K562 (cell line): Measurements from ENCODE around the gene CEP350.
A peak's percentile ranks its signal among the peaks of the same experiment; 100 is the strongest.

Experiments used
- ADNP ChIP-seq: fragments of 200-800 bp; sonication (Bioruptor generic); IDR thresholded peaks from 2 replicates; pipeline ENCODE4 v1.6.1; 2016; ENCODE audit warnings: missing genetic modification characterization, missing compliant biosample characterization
- BRCA1 ChIP-seq, 2 experiments: fragments of 450-650 bp in 1 of 2; sonication (generic) in 1 of 2; formaldehyde crosslinking in 1 of 2; IDR thresholded peaks; 2 replicates each; pipeline versions ENCODE4 v1.5.0 to v1.6.1; 2017 to 2020; ENCODE audit warnings: mild to moderate bottlenecking in 1 of 2, missing genetic modification reagents in 1 of 2
- CBX8 ChIP-seq: fragments of 200-600 bp; sonication (generic); IDR thresholded peaks from 2 replicates; pipeline ENCODE4 v1.6.1; 2012; ENCODE audit warnings: borderline replicate concordance, mixed run types, low read depth, mild to moderate bottlenecking, moderate library complexity, mixed read lengths, low read length, control low read depth, inconsistent platforms; ENCODE audit not compliant: poor library complexity, severe bottlenecking; ENCODE audit errors: extremely low read depth
- FOXP1 ChIP-seq: sonication (generic); formaldehyde crosslinking; IDR thresholded peaks from 2 replicates; pipeline ENCODE4 v1.8.0; 2022; ENCODE audit warnings: mild to moderate bottlenecking, missing genetic modification reagents
- MAFK ChIP-seq: IDR thresholded peaks from 2 replicates; pipeline ENCODE4 v1.6.1; 2011; ENCODE audit warnings: low read length, improper control_type of control experiment
- NFE2 ChIP-seq: IDR thresholded peaks from 2 replicates; pipeline ENCODE4 v1.6.1; 2014; ENCODE audit warnings: antibody characterized with exemption, low read depth
- POLR2A ChIP-seq: fragments of 450-650 bp; conservative IDR thresholded peaks from 2 replicates; pipeline ENCODE4 v1.6.1; 2016
- TAF1 ChIP-seq: IDR thresholded peaks from 2 replicates; pipeline ENCODE4 v1.6.1; 2011; ENCODE audit warnings: mild to moderate bottlenecking, low read length, moderate library complexity; ENCODE audit not compliant: insufficient read depth, control insufficient read depth, severe bottlenecking; ENCODE audit errors: extremely low read depth
- ZFP1 ChIP-seq: fragments of 450-650 bp; formaldehyde crosslinking; IDR thresholded peaks from 2 replicates; pipeline ENCODE4 v1.4.0; 2020; ENCODE audit warnings: mild to moderate bottlenecking, mixed read lengths
- ZNF121 ChIP-seq: sonication (generic); formaldehyde crosslinking; conservative IDR thresholded peaks from 2 replicates; pipeline ENCODE4 v1.8.0; 2022; ENCODE audit warnings: missing genetic modification reagents
- ZNF146 ChIP-seq: IDR thresholded peaks from one replicate; pipeline ENCODE4 v1.6.1; 2018; ENCODE audit warnings: missing compliant biosample characterization; ENCODE audit not compliant: unreplicated experiment
- TF ChIP-seq, protein P1 (sequence below), 3 experiments: IDR thresholded peaks in 2 of 3; conservative IDR thresholded peaks in 1 of 3; 2 replicates each; pipeline ENCODE4 v1.5.1; 2011 to 2012; ENCODE audit warnings: low read length in 3 of 3, mild to moderate bottlenecking in 3 of 3, control low read depth in 2 of 3, improper control_type of control experiment in 1 of 3, inconsistent platforms in 1 of 3, low read depth in 1 of 3, mixed read lengths in 1 of 3, moderate library complexity in 1 of 3; ENCODE audit not compliant: insufficient read depth in 2 of 3

DNA sequence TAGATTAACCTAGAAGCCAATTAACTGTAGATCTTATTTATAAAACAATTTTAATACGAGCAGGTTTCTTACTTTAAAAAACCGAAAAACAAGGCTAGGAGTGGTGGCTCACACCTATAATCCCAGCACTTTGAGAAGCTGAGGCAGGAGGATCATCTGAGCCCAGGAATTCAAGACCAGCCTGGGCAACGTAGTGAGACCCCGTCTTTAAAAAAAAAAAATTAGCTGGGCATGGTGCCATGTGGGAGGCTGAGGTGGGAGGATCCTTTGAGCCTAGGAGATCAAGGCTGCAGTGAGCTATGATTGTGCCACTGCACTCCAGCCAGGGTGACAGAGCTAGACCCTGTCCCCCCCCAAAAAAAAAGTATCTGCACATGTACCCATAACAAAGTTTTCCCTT lies 110.8 kb downstream of the CEP350 start:
- peak; percentile 80 for TF ChIP-seq ZNF121 (CRISPR knock-in tag)
- no peak for TF ChIP-seq CBX8
- no peak for TF ChIP-seq FOXP1 (CRISPR knock-in tag)
- no peak for TF ChIP-seq BRCA1 (IDR thresholded peaks at IDR 0.05)
- no peak for TF ChIP-seq BRCA1 (CRISPR knock-in tag; IDR thresholded peaks at IDR 0.05)
- TF ChIP-seq MAFK = no peak
- TF ChIP-seq NFE2 = no peak
- TF ChIP-seq, protein P1, sequence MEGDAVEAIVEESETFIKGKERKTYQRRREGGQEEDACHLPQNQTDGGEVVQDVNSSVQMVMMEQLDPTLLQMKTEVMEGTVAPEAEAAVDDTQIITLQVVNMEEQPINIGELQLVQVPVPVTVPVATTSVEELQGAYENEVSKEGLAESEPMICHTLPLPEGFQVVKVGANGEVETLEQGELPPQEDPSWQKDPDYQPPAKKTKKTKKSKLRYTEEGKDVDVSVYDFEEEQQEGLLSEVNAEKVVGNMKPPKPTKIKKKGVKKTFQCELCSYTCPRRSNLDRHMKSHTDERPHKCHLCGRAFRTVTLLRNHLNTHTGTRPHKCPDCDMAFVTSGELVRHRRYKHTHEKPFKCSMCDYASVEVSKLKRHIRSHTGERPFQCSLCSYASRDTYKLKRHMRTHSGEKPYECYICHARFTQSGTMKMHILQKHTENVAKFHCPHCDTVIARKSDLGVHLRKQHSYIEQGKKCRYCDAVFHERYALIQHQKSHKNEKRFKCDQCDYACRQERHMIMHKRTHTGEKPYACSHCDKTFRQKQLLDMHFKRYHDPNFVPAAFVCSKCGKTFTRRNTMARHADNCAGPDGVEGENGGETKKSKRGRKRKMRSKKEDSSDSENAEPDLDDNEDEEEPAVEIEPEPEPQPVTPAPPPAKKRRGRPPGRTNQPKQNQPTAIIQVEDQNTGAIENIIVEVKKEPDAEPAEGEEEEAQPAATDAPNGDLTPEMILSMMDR (IDR thresholded peaks at IDR 0.05 in 2 of 3, conservative IDR thresholded peaks at IDR 0.05 in 1 of 3; ENCODE audit: insufficient read depth in 2 of 3, low read depth in 1 of 3, low read length in 3 of 3) = no peak
- no peak for TF ChIP-seq ZNF146 (CRISPR knock-in tag)
- no peak for TF ChIP-seq TAF1
- TF ChIP-seq ZFP1 = no peak
- TF ChIP-seq ADNP (tag) = no peak
- no peak for TF ChIP-seq POLR2A
